ENCODE data around the gene ASNS.

Gene ASNS

GRCh38 chr7:97842006-97842405 lies 30.2 kb downstream of the ASNS start:
- DNase-seq = no peak

- peak; percentile 48 for DNase-seq
These were observed 36.7 kb downstream of the ASNS start for GRCh38 chr7:97835296-97836138.

GRCh38 chr7:97819161-97819560 lies 53.0 kb downstream of the ASNS start:
- DNase-seq = no peak

GRCh38 chr7:97818066-97818663 lies 54.0 kb downstream of the ASNS start:
- DNase-seq = no peak
